Stimulated activated CD4-positive, alpha-beta T cell treated with anti-CD3 and anti-CD28 coated beads, TNF-alpha, amount 100 ng/mL, for 48 hours (primary cell): Measurements from ENCODE around the gene POLDIP2.
A peak's percentile ranks its signal among the peaks of the same experiment; 100 is the strongest.

ENCODE experiments used
- DNase-seq, 3 donors: peaks; one replicate each; pipeline ENCODE4 v3.0.0-alpha.2; 2020; ENCODE audit warnings: low read depth in 3 of 3

The POLDIP2 gene, protein sequence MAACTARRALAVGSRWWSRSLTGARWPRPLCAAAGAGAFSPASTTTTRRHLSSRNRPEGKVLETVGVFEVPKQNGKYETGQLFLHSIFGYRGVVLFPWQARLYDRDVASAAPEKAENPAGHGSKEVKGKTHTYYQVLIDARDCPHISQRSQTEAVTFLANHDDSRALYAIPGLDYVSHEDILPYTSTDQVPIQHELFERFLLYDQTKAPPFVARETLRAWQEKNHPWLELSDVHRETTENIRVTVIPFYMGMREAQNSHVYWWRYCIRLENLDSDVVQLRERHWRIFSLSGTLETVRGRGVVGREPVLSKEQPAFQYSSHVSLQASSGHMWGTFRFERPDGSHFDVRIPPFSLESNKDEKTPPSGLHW

DNA sequence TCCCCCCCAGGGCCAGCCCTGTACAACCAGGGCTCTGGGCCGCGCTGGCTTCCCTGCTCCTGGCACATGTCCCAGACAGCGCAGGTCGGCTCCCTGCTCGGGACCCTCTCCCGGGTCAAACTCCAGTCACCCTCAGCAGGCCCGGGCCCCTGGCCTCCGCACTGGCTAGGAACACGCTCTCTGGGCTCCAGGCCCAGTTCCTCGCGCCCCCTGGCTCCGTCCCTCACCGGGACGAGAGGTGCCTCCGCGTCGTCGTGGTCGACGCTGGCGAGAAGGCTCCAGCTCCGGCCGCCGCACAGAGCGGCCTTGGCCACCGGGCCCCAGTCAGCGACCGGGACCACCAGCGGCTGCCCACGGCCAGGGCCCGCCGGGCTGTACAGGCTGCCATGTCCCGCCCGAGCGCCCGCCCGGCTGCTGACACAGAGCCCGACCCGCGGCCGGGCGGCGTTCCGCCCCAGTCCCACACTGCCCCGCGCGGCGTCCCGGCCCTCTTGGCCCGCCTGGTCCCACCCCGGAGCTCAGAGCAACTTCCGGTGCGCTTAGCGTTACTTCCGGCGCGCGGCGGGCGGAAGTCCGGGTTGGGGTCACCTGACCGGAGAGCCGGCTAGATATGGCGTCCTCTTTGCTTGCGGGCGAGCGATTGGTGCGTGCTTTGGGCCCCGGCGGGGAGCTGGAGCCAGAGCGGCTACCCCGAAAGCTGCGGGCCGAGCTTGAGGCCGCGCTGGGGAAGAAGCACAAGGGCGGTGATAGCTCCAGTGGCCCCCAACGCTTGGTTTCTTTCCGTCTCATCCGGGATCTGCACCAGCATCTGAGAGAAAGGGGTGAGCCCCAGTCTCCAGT, at the start of gene POLDIP2:
POLDIP2 (minus strand) TSS at position 467 of the 840 bp plus-strand sequence; CDS start at position 388, 79 bp downstream.
- peak; percentile 90 to 94 (median 92) for DNase-seq

GRCh38 chr17:28406473-28406814, 49.1 kb upstream of the POLDIP2 start:
- no peak for DNase-seq

DNA sequence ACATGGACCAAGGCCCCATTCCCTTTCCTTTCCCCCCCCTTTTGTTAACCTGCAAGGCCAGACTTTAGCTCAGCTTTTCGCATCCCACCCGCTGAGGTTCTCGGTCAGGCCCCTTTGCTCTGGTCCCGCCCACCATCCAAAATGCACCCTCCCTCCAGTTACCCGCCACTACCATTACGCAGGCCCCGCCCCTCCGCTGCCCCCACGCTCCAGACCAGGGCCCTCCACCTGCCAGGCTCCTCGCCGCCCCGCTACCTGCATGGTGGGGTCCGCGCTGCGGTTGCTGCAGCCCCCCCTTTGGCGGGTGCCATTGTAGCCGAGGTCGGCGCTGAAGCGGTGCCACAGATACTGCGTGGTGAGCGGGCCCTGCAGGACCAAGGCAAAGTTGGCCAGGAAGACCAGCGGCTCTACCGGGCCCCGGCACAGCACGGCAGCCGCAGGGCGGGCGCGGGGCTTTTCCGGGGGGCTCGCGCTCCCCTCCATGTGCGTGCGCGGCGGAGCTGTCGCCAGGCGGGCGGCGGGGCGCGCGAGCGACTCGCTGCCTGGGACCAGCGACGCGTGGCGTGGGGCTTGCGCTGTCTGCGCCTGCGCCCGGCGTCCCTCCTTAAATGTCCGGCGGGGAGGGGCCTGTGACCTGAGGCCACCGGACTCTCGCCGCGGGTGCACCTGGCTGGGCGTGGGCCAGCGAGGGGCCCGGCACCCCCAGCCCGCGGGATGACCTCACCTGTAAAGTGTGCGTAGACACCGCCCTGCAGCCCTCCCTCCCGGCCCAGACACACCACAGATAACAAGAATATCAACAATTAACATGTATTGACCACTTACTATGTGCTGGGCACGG, 48.5 kb upstream of the POLDIP2 start, which contains the start of gene SLC46A1:
SLC46A1 (minus strand) TSS at position 581 of the 841 bp plus-strand sequence; CDS start at position 483, 98 bp downstream.
- peak; percentile 29 to 63 (median 33) for DNase-seq

DNA sequence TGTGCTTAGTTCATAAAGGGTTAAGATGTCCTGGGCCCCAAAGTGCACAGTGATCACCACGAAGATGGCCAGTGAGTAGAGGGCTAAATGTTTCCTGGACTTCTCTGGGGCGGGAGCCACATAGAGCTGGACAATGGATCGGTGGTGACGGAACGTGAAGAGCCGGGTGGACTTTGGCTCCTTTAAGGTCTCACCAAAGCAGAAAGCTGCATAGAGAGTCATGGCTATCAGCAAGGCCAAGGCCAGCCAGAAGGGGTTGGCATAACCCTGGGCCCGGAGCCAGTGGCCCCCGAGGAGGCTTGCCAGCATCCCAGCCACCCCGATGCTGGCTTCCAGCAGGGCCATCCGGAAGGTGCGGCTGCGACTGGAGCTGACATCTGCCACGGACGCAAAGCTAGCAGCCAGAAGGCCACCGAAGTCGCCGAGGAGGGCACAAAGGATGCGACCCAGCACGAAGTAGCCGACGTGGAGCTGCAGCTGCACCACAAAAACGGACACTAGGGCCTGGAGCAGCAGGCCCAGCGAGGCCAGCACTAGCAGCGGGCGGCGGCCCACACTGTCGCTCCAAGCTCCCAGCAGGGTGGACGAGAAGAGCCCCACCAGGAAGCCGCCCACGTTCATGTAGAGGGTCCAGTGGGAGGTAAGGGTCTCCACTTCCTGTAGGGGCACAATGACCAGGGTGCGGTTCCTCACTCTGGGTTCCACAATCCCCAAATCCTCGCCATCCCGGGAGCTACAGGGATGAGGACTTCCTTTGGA, 47.7 kb upstream of the POLDIP2 start:
- DNase-seq, result no peak

GRCh38 chr17:28404461-28404811, 47.1 kb upstream of the POLDIP2 start:
- DNase-seq, result no peak

DNA sequence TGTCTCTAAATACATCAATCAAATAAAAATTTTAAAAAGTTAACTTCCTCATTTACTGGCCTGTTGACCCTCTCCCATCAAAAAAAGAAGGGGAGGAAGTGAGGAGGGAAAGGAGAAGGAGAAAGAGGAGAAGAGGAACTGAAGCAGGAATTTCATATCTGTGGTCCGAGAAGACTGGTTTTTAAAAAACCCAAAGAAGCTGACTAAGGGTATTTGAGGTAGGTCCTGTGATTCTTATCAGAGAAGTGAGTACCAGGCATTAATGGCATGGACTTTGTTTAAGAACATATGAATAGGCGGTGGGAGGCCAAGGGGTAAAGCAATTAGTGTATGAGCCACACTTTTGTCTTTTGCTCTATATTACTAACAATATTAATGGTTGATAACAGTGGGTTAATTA, 46.7 kb upstream of the POLDIP2 start:
- no peak for DNase-seq

DNA sequence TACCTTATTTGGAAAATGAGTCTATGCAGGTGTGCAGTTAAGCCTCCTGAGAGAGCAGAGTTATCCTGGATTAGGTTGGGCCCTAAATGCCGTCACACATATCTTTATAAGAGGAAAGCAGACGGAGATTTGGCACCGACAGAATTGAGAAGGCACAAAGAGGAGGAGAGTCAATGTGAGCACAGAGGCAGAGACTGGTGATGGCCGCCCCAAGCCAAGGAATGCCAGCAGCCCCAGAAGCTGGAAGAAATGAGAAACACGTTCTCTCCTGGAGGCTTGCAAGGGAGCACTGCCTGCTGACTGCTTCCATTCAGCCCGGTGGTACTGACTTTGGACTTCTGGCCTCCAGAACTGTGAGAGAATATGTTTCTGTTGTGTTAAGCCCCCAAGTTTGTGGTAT, 45.5 kb upstream of the POLDIP2 start:
- no peak for DNase-seq

DNA sequence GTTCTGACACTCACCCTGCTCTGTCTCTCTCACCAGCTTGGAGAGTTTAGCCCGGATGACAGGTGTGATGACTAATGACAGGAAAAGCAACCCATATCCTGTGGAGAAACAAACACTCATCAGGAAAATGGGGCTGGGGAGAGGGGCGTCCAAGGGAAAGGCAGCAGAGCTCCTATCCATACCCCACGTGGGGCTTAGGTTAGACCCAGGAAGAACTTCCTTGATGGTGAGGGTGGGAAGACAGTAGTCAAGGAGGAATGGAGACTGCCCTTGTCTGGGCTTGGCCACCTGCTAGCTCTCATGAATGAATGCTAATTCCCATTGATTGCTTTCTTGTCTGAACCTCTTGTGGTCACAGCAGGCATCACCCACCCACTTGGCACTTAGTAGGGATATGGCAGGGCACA, 44.9 kb upstream of the POLDIP2 start:
- no peak for DNase-seq

DNA sequence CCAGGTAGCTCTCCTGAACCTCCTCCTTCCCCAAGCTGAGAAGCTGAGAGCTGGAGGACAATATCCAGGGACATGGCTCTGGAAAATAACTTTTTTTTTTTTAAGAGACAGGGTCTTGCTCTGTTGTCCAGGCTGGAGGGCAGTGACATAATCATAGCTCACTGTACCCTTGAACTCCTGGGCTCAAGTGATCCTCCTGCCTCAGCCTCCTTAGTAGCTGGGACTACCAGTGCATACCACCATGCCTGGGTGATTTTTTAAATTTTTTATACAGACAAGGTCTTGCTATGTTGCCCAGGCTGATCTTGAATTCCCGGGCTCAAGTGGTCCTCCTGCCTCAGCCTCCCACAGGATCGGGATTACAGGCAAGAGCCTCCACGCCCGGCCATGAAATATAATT, 42.5 kb upstream of the POLDIP2 start:
- DNase-seq, result no peak

GRCh38 chr17:28398280-28398981, 41.1 kb upstream of the POLDIP2 start:
- DNase-seq, result no peak

DNA sequence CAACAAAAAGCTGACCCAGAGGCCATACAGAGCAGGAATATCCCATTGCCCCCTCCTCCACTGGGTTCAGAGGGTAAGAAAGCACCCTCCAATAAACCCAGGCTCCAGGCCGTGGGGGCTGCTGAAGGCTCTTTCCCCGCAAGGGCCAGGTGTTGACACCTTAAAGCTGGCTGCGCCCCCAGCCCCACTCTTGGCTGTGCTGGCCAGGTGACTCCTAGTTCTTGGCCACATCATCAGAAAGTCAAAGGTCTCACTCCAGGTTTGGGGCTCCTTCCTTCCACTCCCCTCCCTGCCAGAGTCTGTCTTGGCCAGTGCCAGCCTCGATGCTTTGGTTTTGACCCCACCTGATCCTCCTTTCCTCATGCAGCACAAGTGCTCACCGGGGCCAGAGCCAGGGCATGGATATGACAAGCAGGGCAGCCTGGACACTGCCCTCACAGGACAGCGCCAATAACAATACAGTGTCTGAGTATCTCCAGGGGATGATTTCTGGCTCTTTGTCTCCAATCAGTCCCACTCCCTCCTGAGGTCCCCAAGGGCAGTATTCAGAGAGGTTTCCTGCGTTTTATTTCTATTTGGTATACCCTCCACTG, 40.5 kb upstream of the POLDIP2 start:
- DNase-seq, result no peak

- no peak for DNase-seq
These were observed 39.9 kb upstream of the POLDIP2 start for GRCh38 chr17:28397275-28397674.

DNA sequence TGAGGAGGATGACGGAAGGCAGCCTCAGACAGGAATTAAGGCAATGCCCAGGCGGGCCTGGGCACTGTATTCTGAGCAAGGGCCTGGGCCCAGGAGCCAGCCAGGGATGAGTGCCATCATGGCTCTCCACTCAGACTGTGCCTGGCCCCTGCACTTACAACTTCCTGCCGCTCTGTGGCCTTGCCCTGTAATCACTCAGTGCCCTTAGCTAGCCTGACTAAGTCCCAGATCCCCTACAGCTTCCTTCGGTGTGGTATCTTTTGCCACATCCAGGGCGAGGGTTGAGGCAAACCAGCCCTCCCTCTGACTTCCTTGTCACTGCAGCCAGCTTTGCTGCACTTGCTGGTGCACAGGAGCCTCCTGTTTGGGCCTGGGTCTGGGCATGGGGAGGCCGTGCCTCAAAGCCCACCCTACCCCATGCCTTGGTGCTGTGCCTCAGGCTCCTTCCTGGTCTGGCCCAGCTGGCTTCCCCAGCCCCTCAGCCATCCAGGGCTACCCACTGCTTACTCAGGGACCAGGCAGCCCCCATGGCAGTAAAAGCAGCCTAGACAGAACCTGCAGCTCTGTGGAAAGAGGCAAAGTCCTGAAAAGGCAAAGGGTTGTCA, 39.4 kb upstream of the POLDIP2 start:
- no peak for DNase-seq

- no peak for DNase-seq
These were observed 38.6 kb upstream of the POLDIP2 start for GRCh38 chr17:28395968-28396367.

GRCh38 chr17:28395426-28395825, 38.1 kb upstream of the POLDIP2 start:
- DNase-seq, result no peak

- no peak for DNase-seq
These were observed 37.2 kb upstream of the POLDIP2 start for GRCh38 chr17:28394337-28395116.

- DNase-seq, result no peak
These were observed 35.2 kb upstream of the POLDIP2 start for GRCh38 chr17:28392491-28392890.

- no peak for DNase-seq
These were observed 34.1 kb upstream of the POLDIP2 start for GRCh38 chr17:28391401-28391800.

GRCh38 chr17:28390984-28391383, 33.7 kb upstream of the POLDIP2 start:
- DNase-seq, result no peak
